SK-N-SH (cell line): ENCODE data around the gene THUMPD2.

ENCODE experiments used
- EZH2phosphoT487 ChIP-seq: fragments of 200-600 bp; sonication (generic); IDR thresholded peaks from 2 replicates; pipeline ENCODE4 v1.6.1; 2017; ENCODE audit warnings: low read depth, mixed run types, mild to moderate bottlenecking, antibody characterized with exemption, moderate library complexity, borderline replicate concordance
- FOXJ3 ChIP-seq: sonication (generic); formaldehyde crosslinking; IDR thresholded peaks from 2 replicates; pipeline ENCODE4 v1.5.1; 2020; ENCODE audit warnings: mild to moderate bottlenecking, missing genetic modification reagents
- FOXM1 ChIP-seq: IDR thresholded peaks from 2 replicates; pipeline ENCODE4 v1.4.0; 2012; ENCODE audit warnings: low read depth, mild to moderate bottlenecking
- JUND ChIP-seq: IDR thresholded peaks from 2 replicates; pipeline ENCODE4 v1.4.0; 2012
- POLR2AphosphoS5 ChIP-seq: IDR thresholded peaks from 2 replicates; pipeline ENCODE4 v1.6.1; 2012; ENCODE audit warnings: low read depth, low read length
- RCOR1 ChIP-seq: fragments of 150-350 bp; IDR thresholded peaks from 2 replicates; pipeline ENCODE4 v1.6.1; 2017; ENCODE audit warnings: antibody characterized with exemption, low read length
- SIN3A ChIP-seq: IDR thresholded peaks from 2 replicates; pipeline ENCODE4 v1.6.1; 2012; ENCODE audit warnings: low read depth, mild to moderate bottlenecking, low read length, moderate library complexity, borderline replicate concordance
- USF1 ChIP-seq: IDR thresholded peaks from 2 replicates; pipeline ENCODE4 v1.4.0; 2012; ENCODE audit warnings: low read depth, borderline replicate concordance
- TF ChIP-seq, protein P1 (sequence below): fragments of 200-600 bp; sonication (generic); IDR thresholded peaks from 2 replicates; pipeline ENCODE4 v1.6.1; 2017; ENCODE audit warnings: antibody characterized with exemption, mild to moderate bottlenecking, moderate library complexity
- TF ChIP-seq, protein P2 (sequence below): IDR thresholded peaks from 2 replicates; pipeline ENCODE4 v1.4.0; 2012; ENCODE audit warnings: low read depth, borderline replicate concordance

DNA sequence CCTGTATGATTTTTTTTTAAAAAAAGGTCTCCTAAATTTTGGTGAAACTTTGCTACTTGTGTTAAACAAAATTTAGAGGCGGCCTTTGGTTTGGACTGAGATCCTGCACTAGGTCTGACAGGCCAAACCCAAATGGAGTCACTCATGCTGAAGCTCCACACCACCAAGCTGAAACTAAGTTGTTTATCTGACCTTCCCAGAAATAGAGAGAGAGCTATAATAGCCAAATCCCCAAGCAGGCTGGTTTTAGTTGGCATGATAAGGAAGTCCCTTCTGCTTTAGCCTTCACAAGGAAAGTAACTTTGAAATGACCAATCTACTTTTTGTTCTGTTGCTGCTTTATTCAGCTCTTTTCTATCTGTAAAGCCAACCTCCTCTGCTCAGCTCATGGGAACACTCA is 17.1 kb upstream of the THUMPD2 start:
- TF ChIP-seq POLR2AphosphoS5, result no peak
- TF ChIP-seq, protein P1, sequence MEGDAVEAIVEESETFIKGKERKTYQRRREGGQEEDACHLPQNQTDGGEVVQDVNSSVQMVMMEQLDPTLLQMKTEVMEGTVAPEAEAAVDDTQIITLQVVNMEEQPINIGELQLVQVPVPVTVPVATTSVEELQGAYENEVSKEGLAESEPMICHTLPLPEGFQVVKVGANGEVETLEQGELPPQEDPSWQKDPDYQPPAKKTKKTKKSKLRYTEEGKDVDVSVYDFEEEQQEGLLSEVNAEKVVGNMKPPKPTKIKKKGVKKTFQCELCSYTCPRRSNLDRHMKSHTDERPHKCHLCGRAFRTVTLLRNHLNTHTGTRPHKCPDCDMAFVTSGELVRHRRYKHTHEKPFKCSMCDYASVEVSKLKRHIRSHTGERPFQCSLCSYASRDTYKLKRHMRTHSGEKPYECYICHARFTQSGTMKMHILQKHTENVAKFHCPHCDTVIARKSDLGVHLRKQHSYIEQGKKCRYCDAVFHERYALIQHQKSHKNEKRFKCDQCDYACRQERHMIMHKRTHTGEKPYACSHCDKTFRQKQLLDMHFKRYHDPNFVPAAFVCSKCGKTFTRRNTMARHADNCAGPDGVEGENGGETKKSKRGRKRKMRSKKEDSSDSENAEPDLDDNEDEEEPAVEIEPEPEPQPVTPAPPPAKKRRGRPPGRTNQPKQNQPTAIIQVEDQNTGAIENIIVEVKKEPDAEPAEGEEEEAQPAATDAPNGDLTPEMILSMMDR, result no peak
- no peak for TF ChIP-seq SIN3A
- no peak for TF ChIP-seq RCOR1
- TF ChIP-seq FOXM1, result no peak
- TF ChIP-seq EZH2phosphoT487, result no peak
- no peak for TF ChIP-seq USF1
- no peak for TF ChIP-seq FOXJ3
- TF ChIP-seq, protein P2, sequence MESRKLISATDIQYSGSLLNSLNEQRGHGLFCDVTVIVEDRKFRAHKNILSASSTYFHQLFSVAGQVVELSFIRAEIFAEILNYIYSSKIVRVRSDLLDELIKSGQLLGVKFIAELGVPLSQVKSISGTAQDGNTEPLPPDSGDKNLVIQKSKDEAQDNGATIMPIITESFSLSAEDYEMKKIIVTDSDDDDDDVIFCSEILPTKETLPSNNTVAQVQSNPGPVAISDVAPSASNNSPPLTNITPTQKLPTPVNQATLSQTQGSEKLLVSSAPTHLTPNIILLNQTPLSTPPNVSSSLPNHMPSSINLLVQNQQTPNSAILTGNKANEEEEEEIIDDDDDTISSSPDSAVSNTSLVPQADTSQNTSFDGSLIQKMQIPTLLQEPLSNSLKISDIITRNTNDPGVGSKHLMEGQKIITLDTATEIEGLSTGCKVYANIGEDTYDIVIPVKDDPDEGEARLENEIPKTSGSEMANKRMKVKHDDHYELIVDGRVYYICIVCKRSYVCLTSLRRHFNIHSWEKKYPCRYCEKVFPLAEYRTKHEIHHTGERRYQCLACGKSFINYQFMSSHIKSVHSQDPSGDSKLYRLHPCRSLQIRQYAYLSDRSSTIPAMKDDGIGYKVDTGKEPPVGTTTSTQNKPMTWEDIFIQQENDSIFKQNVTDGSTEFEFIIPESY, result no peak
- TF ChIP-seq JUND, result no peak
